CD8-positive, alpha-beta memory T cell (primary cell): ENCODE data around the gene C4orf33. TPM values are rescaled to one million over a fixed set of nuclear protein-coding genes. Genes with fewer than 3 reads are reported as not detected.

Source experiments
- polyA plus RNA-seq: library from polyadenylated mRNA; unstranded; fragments of 300-500 nt; fragmentation: Illumina TruSeq; gene quantifications from one replicate; pipeline ENCODE4 v1.2.3, GENCODE V29; 2021
- total RNA-seq, 2 experiments: library from RNA; stranded (reverse); gene quantifications; one replicate each; pipeline ENCODE4 v1.2.3, GENCODE V29; 2021

C4orf33 gene
- total and polyA plus RNA-seq, 3 experiments from 2014 or later, result 6.0 to 7.5 (median 6.8) TPM

Other genes starting within 250 kb of the C4orf33 start
- 10 to 100 TPM; 18.2 to 20.6 TPM for gene SCLT1, start 2.6 kb upstream of the C4orf33 start, total RNA-seq
- gene SCLT1, start 2.6 kb upstream of the C4orf33 start, polyA plus RNA-seq, result 7.7 TPM